ENCODE measurements around the gene DOK6. TPM values are rescaled to one million over a fixed set of nuclear protein-coding genes. Genes with fewer than 3 reads are reported as not detected.

Gene DOK6
- total and polyA plus RNA-seq, 10 of the 15 experiments (the other 5 are each of a cell fraction or from before 2014, with no cell fraction given) = 0.01 to 0.09 (median 0.04) TPM; not detected in 4

GRCh38 chr18:69435000-69435399 lies 34.3 kb downstream of the DOK6 start:
- Histone ChIP-seq H4K20me1 (ENCODE audit: control insufficient read depth, insufficient read depth) (no peaks in the 10 kb centered on the region), H3K27ac (ENCODE audit: control insufficient read depth, insufficient read depth) (no peak overlapping the region), H3K4me2 (ENCODE audit: control insufficient read depth, insufficient read depth) (no peak overlapping the region), H3K79me2 (ENCODE audit: control insufficient read depth, insufficient read depth, low read length) (no peaks in the 10 kb centered on the region), H3K9ac (ENCODE audit: control insufficient read depth, insufficient read depth, low read length) (no peak overlapping the region), H2AFZ (ENCODE audit: control insufficient read depth, low read depth, low read length) (no peak overlapping the region), H3K4me3 (no peak overlapping the region), H3K27me3 (replicated peaks in 1 of 2; ENCODE audit: control insufficient read depth in 2 of 2, insufficient read depth in 2 of 2, low read length in 1 of 2) (no peaks in the 10 kb centered on the region), H3K4me1 (ENCODE audit: control insufficient read depth, insufficient read depth, low read length) (no peaks in the 10 kb centered on the region), H3K9me3 (replicated peaks; ENCODE audit: control insufficient read depth, insufficient read depth, low read length) (no peaks in the 10 kb centered on the region), H3K36me3 (ENCODE audit: control insufficient read depth in 2 of 2, insufficient read depth in 2 of 2, low read length in 1 of 2) (no peaks in the 10 kb centered on the region)
- in situ Hi-C loops (cut with MboI) = no loop called here
- TF ChIP-seq HDAC6 (IDR thresholded peaks at IDR 0.05; ENCODE audit: unreplicated experiment) (no peak), ZZZ3 (IDR thresholded peaks at IDR 0.05; ENCODE audit: control insufficient read depth, insufficient read length, low read depth) (no peak)
- DNase-seq (ENCODE audit: low read depth, low spot score) (no peak), FAIRE-seq (no peak), ATAC-seq (no peak)
- ChIA-PET SMC1A (ENCODE audit: uncharacterized antibody, unreplicated experiment) (no interaction called here), RAD21 (ENCODE audit: unreplicated experiment) (no interaction called here), CTCF (no interaction called here), POLR2A (no interaction called here)
- intact Hi-C loops (cut with micrococcal nuclease; ENCODE audit: unreplicated experiment) = no loop called here
- BruUV-seq (replicated peaks) = no TSS peak
- WGBS (ENCODE audit: insufficient coverage, insufficient replicate concordance, low lambda C conversion rate, missing lambda C conversion rate) = 84% methylated on average over 2 of the region's 2 CpGs

DNA sequence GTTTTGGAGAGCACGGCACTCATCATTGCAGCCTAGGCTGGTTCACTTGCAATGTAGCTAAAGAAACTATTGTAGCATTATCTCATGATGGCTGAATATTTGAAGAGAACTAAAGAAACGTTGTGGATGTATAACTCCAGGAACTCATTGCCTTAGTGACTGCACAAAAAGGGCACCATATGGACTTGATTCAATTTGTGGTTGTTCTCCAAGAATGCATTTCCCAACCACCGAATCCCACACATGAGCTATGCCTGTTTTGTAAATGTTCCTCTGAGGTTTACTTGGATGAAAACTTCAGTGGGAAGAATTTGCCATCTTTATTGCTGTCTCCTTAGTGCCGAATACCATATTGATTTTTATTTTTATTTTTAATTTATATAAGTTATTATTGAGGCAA lies 43.5 kb downstream of the DOK6 start:
- no peaks in the 10 kb centered on the region for H3K79me2 ChIP-seq (ENCODE audit: control insufficient read depth, insufficient read depth, low read length)
- H3K27ac ChIP-seq (ENCODE audit: control insufficient read depth, insufficient read depth) = no peak overlapping the region
- intact Hi-C loops (cut with micrococcal nuclease; ENCODE audit: unreplicated experiment) = no loop called here
- no peak overlapping the region for H3K4me2 ChIP-seq (ENCODE audit: control insufficient read depth, insufficient read depth)
- DNase-seq (ENCODE audit: low read depth, low spot score) (no peak), ATAC-seq (no peak), FAIRE-seq (no peak)
- no peaks in the 10 kb centered on the region for H3K27me3 ChIP-seq (replicated peaks in 1 of 2; ENCODE audit: control insufficient read depth in 2 of 2, insufficient read depth in 2 of 2, low read length in 1 of 2)
- ChIA-PET CTCF (interaction anchor here (0.7 kb wide), 1 partner anchor 11 kb away, joined by 3 read pairs; no protein-coding TSS in a partner anchor), SMC1A (ENCODE audit: uncharacterized antibody, unreplicated experiment) (interaction anchor here (0.9 kb wide), 1 partner anchor 76 kb away, joined by 3 read pairs; no protein-coding TSS in a partner anchor), POLR2A (no interaction called here), RAD21 (ENCODE audit: unreplicated experiment) (no interaction called here)
- H4K20me1 ChIP-seq (ENCODE audit: control insufficient read depth, insufficient read depth) = no peaks in the 10 kb centered on the region
- no TSS peak for BruUV-seq (replicated peaks)
- H3K36me3 ChIP-seq (ENCODE audit: control insufficient read depth in 2 of 2, insufficient read depth in 2 of 2, low read length in 1 of 2) = no peaks in the 10 kb centered on the region
- no peaks in the 10 kb centered on the region for H3K9me3 ChIP-seq (replicated peaks; ENCODE audit: control insufficient read depth, insufficient read depth, low read length)
- no peak overlapping the region for H2AFZ ChIP-seq (ENCODE audit: control insufficient read depth, low read depth, low read length)
- WGBS (ENCODE audit: insufficient coverage, insufficient replicate concordance, low lambda C conversion rate, missing lambda C conversion rate) = 62% methylated on average over 4 of the region's 4 CpGs
- TF ChIP-seq POU2F2 (IDR thresholded peaks at IDR 0.05; ENCODE audit: borderline replicate concordance, low read depth, low read length) = no peak
- no peak for TF ChIP-seq HDAC6 (IDR thresholded peaks at IDR 0.05; ENCODE audit: unreplicated experiment)
- TF ChIP-seq, protein P1, sequence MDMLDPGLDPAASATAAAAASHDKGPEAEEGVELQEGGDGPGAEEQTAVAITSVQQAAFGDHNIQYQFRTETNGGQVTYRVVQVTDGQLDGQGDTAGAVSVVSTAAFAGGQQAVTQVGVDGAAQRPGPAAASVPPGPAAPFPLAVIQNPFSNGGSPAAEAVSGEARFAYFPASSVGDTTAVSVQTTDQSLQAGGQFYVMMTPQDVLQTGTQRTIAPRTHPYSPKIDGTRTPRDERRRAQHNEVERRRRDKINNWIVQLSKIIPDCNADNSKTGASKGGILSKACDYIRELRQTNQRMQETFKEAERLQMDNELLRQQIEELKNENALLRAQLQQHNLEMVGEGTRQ (IDR thresholded peaks at IDR 0.05; ENCODE audit: borderline replicate concordance, low read depth, low read length) = no peak
- TF ChIP-seq, protein P2, sequence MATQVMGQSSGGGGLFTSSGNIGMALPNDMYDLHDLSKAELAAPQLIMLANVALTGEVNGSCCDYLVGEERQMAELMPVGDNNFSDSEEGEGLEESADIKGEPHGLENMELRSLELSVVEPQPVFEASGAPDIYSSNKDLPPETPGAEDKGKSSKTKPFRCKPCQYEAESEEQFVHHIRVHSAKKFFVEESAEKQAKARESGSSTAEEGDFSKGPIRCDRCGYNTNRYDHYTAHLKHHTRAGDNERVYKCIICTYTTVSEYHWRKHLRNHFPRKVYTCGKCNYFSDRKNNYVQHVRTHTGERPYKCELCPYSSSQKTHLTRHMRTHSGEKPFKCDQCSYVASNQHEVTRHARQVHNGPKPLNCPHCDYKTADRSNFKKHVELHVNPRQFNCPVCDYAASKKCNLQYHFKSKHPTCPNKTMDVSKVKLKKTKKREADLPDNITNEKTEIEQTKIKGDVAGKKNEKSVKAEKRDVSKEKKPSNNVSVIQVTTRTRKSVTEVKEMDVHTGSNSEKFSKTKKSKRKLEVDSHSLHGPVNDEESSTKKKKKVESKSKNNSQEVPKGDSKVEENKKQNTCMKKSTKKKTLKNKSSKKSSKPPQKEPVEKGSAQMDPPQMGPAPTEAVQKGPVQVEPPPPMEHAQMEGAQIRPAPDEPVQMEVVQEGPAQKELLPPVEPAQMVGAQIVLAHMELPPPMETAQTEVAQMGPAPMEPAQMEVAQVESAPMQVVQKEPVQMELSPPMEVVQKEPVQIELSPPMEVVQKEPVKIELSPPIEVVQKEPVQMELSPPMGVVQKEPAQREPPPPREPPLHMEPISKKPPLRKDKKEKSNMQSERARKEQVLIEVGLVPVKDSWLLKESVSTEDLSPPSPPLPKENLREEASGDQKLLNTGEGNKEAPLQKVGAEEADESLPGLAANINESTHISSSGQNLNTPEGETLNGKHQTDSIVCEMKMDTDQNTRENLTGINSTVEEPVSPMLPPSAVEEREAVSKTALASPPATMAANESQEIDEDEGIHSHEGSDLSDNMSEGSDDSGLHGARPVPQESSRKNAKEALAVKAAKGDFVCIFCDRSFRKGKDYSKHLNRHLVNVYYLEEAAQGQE (IDR thresholded peaks at IDR 0.05; ENCODE audit: low read depth, low read length) = no peak
- no peak for TF ChIP-seq RB1 (IDR thresholded peaks at IDR 0.05; ENCODE audit: borderline replicate concordance)
- TF ChIP-seq, protein P3, sequence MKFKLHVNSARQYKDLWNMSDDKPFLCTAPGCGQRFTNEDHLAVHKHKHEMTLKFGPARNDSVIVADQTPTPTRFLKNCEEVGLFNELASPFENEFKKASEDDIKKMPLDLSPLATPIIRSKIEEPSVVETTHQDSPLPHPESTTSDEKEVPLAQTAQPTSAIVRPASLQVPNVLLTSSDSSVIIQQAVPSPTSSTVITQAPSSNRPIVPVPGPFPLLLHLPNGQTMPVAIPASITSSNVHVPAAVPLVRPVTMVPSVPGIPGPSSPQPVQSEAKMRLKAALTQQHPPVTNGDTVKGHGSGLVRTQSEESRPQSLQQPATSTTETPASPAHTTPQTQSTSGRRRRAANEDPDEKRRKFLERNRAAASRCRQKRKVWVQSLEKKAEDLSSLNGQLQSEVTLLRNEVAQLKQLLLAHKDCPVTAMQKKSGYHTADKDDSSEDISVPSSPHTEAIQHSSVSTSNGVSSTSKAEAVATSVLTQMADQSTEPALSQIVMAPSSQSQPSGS (IDR thresholded peaks at IDR 0.05; ENCODE audit: low read length) = no peak
- no peak for TF ChIP-seq SUPT20H (IDR thresholded peaks at IDR 0.05; ENCODE audit: borderline replicate concordance, control insufficient read depth, low read depth, low read length)
- H3K4me3 ChIP-seq = no peak overlapping the region
- H3K4me1 ChIP-seq (ENCODE audit: control insufficient read depth, insufficient read depth, low read length) = no peaks in the 10 kb centered on the region
- in situ Hi-C loops (cut with MboI) = no loop called here
- H3K9ac ChIP-seq (ENCODE audit: control insufficient read depth, insufficient read depth, low read length) = no peak overlapping the region
